NCI-H510A treated with DMSO at 0.1 percent for 48 hours (cell line): ENCODE results near the gene SLC28A1.
A peak's percentile ranks its signal among the peaks of the same experiment; 100 is the strongest.
"Not testable (repeated sequence)": the region's sequence is repeated elsewhere in the genome, so short reads cannot be mapped to it uniquely, and the experiment has no call there.

ENCODE experiments used
- DNase-seq: peaks from one replicate; lab custom pipeline; 2025; lab: John Stamatoyannopoulos, UW

The SLC28A1 gene

GRCh38 chr15:84862214-84862975, 22.1 kb upstream of the SLC28A1 start:
- no peak for DNase-seq

GRCh38 chr15:84863565-84864443, 20.7 kb upstream of the SLC28A1 start:
- no peak for DNase-seq

GRCh38 chr15:84864444-84864795, 20.0 kb upstream of the SLC28A1 start:
- no peak for DNase-seq

- no peak for DNase-seq
These were observed 19.3 kb upstream of the SLC28A1 start for GRCh38 chr15:84865074-84865569.

- DNase-seq = no peak
These were observed 16.2 kb upstream of the SLC28A1 start for GRCh38 chr15:84868037-84868880.

- DNase-seq = no peak
These were observed 15.0 kb upstream of the SLC28A1 start for GRCh38 chr15:84869510-84869909.

- no peak for DNase-seq
These were observed 13.0 kb upstream of the SLC28A1 start for GRCh38 chr15:84871428-84871985.

- DNase-seq = no peak
These were observed 12.2 kb upstream of the SLC28A1 start for GRCh38 chr15:84872009-84872910.

GRCh38 chr15:84873997-84874396, 10.5 kb upstream of the SLC28A1 start:
- DNase-seq = no peak

GRCh38 chr15:84874981-84875699, 9.3 kb upstream of the SLC28A1 start:
- no peak for DNase-seq

GRCh38 chr15:84876269-84876668, 8.2 kb upstream of the SLC28A1 start:
- no peak for DNase-seq

- not testable (repeated sequence) for DNase-seq
These were observed 6.8 kb upstream of the SLC28A1 start for GRCh38 chr15:84877701-84878100.

- peak; percentile 21 for DNase-seq
These were observed 6.0 kb upstream of the SLC28A1 start for GRCh38 chr15:84878504-84878903.

- no peak for DNase-seq
These were observed 5.2 kb upstream of the SLC28A1 start for GRCh38 chr15:84879088-84879780.

GRCh38 chr15:84880007-84880406, 4.5 kb upstream of the SLC28A1 start:
- no peak for DNase-seq

GRCh38 chr15:84880822-84881519, 3.5 kb upstream of the SLC28A1 start:
- no peak for DNase-seq

- no peak for DNase-seq
These were observed 3.0 kb upstream of the SLC28A1 start for GRCh38 chr15:84881520-84881830.

- no peak for DNase-seq
These were observed 996 bp upstream of the SLC28A1 start for GRCh38 chr15:84883466-84883865.

GRCh38 chr15:84885801-84886200, 1.3 kb downstream of the SLC28A1 start:
- no peak for DNase-seq
